NCI-H1436 treated with DMSO at 0.1 percent for 48 hours (cell line): Measurements from ENCODE around the gene RELB.
"Not testable (repeated sequence)": the region's sequence is repeated elsewhere in the genome, so short reads cannot be mapped to it uniquely, and the experiment has no call there.

Source experiments
- DNase-seq: peaks from one replicate; lab custom pipeline; 2025; lab: John Stamatoyannopoulos, UW

RELB gene

GRCh38 chr19:44987148-44987675 is 14.1 kb upstream of the RELB start:
- no peak for DNase-seq

- DNase-seq = no peak
Observed at GRCh38 chr19:44988273-44988672, 13.0 kb upstream of the RELB start.

GRCh38 chr19:44988896-44989556 is 12.2 kb upstream of the RELB start:
- DNase-seq = no peak

GRCh38 chr19:44990459-44990858 is 10.8 kb upstream of the RELB start:
- DNase-seq = no peak

GRCh38 chr19:44990966-44991365 is 10.3 kb upstream of the RELB start:
- no peak for DNase-seq

GRCh38 chr19:44992336-44993163 is 8.7 kb upstream of the RELB start:
- DNase-seq = no peak

GRCh38 chr19:44993526-44993925 is 7.7 kb upstream of the RELB start:
- no peak for DNase-seq

- DNase-seq = no peak
Observed at GRCh38 chr19:44993926-44994537, 7.2 kb upstream of the RELB start.

GRCh38 chr19:44998025-44998424 is 3.2 kb upstream of the RELB start:
- DNase-seq = no peak

- DNase-seq = not testable (repeated sequence)
Observed at GRCh38 chr19:44999131-44999925, 1.9 kb upstream of the RELB start.

- DNase-seq = not testable (repeated sequence)
Observed at GRCh38 chr19:45000665-45001064, 599 bp upstream of the RELB start.

- no peak for DNase-seq
Observed at GRCh38 chr19:45003485-45003884, 2.2 kb downstream of the RELB start.

- DNase-seq = no peak
Observed at GRCh38 chr19:45005787-45006186, 4.5 kb downstream of the RELB start.

- no peak for DNase-seq
Observed at GRCh38 chr19:45008552-45008951, 7.3 kb downstream of the RELB start.

- no peak for DNase-seq
Observed at GRCh38 chr19:45009625-45010255, 8.5 kb downstream of the RELB start.

GRCh38 chr19:45010306-45010705 is 9.0 kb downstream of the RELB start:
- DNase-seq = no peak

- no peak for DNase-seq
Observed at GRCh38 chr19:45011959-45012358, 10.7 kb downstream of the RELB start.

GRCh38 chr19:45016388-45017314 is 15.4 kb downstream of the RELB start:
- no peak for DNase-seq

- no peak for DNase-seq
Observed at GRCh38 chr19:45019187-45019586, 17.9 kb downstream of the RELB start.

GRCh38 chr19:45020071-45020470 is 18.8 kb downstream of the RELB start:
- no peak for DNase-seq
